Measurements from ENCODE around the gene OR8H3.
"Not testable (repeated sequence)": the region's sequence is repeated elsewhere in the genome, so short reads cannot be mapped to it uniquely, and the experiment has no call there.

OR8H3 gene

DNA sequence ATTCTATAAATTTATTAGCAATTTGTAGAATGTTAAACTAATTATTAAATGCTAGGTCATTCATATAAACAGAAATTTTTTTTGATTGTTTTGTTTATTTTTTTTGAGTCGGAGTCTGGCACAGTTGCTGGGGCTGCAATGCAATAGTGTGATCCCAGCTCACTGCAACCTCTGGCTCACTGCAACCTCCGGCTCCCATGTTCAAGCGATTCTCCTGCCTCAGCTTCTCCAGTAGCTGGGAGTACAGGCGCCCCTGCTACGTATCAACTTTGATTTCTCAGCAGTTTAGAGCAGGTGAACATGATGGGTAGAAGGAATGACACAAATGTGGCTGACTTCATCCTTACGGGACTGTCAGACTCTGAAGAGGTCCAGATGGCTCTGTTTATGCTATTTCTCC, at the start of gene OR8H3:
TSS of gene OR8H3 (plus strand) at position 301 of the 400 bp plus-strand sequence. CDS start at position 301, 0 bp downstream.
- no peak for DNase-seq (ENCODE audit: low spot score)

DNA sequence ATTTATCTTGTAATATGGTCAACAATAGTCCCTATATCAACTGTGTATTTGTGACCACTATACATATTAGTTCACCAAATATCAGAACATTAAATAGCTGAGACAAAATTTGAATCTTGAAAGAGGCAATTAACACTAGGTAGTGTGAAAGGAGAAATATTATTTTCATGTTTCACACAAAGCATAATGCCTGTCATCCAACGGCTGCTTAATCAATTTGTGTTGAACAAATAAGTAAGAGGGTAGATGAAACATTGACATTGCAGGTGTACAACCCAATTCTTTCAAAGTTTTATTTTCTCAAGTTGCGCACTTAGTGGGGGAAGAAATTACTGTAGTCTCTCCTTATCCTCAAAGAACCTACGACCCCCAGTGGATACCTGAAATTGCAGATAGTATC, 32.5 kb upstream of the OR8H3 start:
- DNase-seq (ENCODE audit: low spot score), result no peak

DNA sequence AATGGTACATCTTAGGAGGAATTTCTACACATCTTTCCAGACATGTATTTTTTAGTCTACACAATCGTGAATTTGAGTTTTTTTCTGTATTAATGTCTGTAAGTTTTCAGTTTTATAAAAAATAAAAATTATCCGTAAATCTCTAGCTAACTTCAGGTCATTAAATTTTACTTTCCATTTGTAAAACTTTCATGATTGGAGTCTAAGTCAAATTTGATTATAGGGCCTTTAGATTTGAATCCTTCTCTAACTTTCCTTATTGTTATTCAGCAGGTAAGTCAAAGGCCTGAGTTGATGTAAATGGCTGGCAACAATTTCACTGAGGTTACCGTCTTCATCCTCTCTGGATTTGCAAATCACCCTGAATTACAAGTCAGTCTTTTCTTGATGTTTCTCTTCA, 29.2 kb upstream of the OR8H3 start, which contains the start of gene OR8I2:
TSS of gene OR8I2 (plus strand) at position 301 of the 400 bp plus-strand sequence. CDS start at position 301, 0 bp downstream.
- DNase-seq (ENCODE audit: low spot score), result no peak

- DNase-seq (ENCODE audit: low spot score), result no peak
These were observed 18.9 kb upstream of the OR8H3 start, which contains the start of gene OR8H2 for GRCh38 chr11:56103210-56103737. OR8H2 (plus strand) TSS chr11:56103687; CDS start chr11:56105043, 1,356 bp downstream.

GRCh38 chr11:56140151-56140661, 18.0 kb downstream of the OR8H3 start, which contains the start of gene OR8J3:
OR8J3 (minus strand) TSS chr11:56140201; CDS start chr11:56137718, 2,483 bp downstream.
- no peak for DNase-seq (ENCODE audit: low spot score)

DNA sequence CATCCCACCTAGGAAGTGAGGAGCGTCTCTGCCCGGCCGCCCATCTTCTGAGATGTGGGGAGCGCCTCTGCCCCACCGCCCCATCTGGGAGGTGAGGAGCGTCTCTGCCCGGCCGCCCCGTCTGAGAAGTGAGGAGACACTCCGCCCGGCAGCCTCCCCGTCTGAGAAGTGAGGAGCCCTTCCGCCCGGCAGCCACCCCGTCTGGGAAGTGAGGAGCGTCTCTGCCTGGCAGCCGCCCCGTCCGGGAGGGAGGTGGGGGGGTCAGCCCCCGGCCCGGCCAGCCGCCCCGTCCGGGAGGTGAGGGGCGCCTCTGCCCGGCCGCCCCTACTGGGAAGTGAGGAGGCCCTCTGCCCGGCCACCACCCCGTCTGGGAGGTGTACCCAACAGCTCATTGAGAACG, 21.5 kb downstream of the OR8H3 start:
- DNase-seq (ENCODE audit: low spot score), result not testable (repeated sequence)

DNA sequence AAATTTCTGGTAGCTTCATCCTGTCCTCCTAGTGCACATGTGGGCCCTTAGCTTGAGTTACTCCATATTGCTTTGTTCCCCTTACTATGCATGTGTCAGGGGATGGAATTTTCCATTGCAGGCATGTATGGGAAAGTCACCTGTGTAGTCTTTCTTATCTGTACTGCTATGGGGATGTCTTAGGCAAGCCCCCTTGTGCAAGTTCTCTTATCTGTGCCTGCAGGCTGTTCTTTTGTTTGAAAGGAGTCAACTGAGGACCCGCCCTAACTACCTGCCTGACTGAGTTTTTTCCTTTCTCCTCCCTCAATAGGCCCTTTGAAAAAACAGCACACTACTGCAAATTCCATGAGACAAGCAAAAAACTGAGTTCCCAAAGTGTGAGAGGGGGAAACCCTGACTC, 29.2 kb downstream of the OR8H3 start:
- no peak for DNase-seq (ENCODE audit: low spot score)

DNA sequence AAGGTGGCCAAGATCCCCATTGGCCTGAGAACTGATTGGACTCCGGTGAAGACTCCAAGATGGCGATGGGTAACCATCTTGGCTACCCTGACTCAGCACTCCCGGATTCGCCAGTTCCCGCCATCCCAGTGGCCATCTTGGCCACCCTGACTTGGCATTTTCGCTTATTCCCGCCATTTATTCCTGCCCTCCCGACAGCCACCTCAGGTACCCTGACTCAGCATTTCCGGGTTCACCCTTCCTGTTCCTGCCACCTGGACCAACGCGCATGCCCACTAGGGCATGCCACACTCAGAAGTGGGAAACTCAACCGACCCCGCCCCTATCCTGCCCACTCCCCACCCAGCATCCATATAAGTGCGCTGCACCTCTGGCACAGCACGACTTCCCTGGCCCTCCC, 30.2 kb downstream of the OR8H3 start:
- no peak for DNase-seq (ENCODE audit: low spot score)

GRCh38 chr11:56160217-56160616, 38.0 kb downstream of the OR8H3 start, which contains the start of gene OR8K5:
OR8K5 (minus strand) TSS chr11:56160317; CDS start chr11:56160317, 0 bp downstream.
- DNase-seq (ENCODE audit: low spot score), result no peak

DNA sequence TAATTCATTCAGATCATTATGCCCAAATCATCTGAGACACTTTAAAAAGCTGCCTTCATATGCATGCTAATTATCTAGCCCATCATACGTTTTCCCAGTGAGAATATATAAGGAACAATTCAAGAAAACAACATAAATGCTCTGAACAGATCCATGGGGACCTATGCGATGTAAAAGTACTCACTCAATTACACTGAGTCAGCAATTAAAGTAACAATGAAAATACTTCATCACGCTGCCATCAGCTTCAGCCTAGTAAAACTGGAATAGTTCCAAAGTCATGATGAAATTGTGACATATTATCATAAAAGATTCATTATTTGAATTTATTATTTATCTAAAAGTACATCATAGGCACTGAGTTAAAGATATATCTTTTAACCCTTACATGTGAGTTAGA, 41.6 kb downstream of the OR8H3 start:
- DNase-seq (ENCODE audit: low spot score), result no peak

- no peak for DNase-seq (ENCODE audit: low spot score)
These were observed 50.2 kb downstream of the OR8H3 start for GRCh38 chr11:56172256-56172830.

Data from GM03348 (cell line).